ENCODE results near the gene METTL15. TPM values are rescaled to one million over a fixed set of nuclear protein-coding genes. Genes with fewer than 3 reads are reported as not detected.
"Not testable (repeated sequence)": the region's sequence is repeated elsewhere in the genome, so short reads cannot be mapped to it uniquely, and the experiment has no call there.

Gene METTL15
- polyA plus RNA-seq, 3 donors, result 15.0 to 23.0 (median 19.3) TPM

- no peak for DNase-seq (ENCODE audit: extremely low read depth in 1 of 11, low read depth in 9 of 11, low spot score in 4 of 11)
These were observed 38.0 kb downstream of the METTL15 start for GRCh38 chr11:28146123-28146751.

DNA sequence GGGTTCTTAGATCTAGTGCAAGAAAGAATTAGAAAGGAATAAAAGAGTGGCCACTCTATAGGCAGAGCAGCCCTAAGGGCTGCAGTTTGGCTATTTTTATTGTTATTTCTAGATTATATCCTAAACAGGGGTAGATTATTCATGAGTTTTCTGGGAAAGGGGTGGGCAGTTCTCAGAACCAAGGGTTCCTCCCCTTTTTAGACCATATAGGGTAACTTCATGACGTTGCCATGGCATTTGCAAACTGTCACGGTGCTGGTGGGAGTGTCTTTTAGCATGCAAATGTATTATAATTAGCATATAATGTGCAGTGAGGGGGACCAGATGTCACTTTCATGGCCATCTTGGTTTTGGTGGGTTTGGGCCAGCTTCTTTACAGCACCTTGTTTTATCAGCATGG lies 44.6 kb downstream of the METTL15 start:
- DNase-seq (ENCODE audit: extremely low read depth in 1 of 11, low read depth in 9 of 11, low spot score in 4 of 11), result no peak

DNA sequence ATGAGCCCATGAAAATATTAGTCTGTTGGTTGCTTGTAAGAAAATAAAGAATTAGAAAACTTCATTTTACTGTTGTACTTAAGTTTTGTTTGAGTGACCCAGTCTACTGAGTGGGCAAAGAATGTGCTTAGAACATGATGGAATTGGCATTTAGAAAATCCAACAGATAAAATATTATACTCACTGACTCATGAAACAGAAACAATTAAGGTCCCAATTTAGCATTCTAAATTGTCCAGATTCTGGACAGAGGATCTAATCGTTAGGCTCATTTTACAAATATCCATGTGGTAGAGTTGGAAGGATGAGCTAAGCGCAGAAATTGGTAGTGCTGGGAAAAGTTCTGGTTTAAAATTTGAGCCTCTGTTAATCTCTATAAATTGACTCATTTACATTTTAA lies 45.4 kb downstream of the METTL15 start:
- DNase-seq (ENCODE audit: extremely low read depth in 1 of 11, low read depth in 9 of 11, low spot score in 4 of 11), result no peak

GRCh38 chr11:28168718-28169117 lies 60.5 kb downstream of the METTL15 start:
- no peak for DNase-seq (ENCODE audit: extremely low read depth in 1 of 11, low read depth in 9 of 11, low spot score in 4 of 11)

GRCh38 chr11:28169816-28170215 lies 61.6 kb downstream of the METTL15 start:
- no peak for DNase-seq (ENCODE audit: extremely low read depth in 1 of 11, low read depth in 9 of 11, low spot score in 4 of 11)

DNA sequence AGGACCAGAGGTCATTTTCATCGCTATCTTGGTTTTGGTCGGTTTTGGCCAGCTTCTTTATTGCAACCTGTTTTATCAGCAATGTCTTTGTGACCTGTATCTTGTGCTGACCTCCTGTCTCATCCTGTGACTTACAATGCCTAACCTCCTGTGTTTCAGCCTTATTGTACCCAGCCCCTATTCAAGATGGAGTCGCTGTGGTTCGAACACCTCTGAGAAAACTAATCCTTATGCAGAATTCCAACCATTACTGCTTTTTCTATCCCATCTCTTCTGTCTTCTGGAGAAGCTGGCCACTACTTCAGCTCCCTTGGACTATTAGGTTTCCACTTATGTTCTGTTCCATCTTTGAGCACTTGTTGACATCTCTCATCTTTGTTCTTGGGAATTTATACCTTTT lies 62.6 kb downstream of the METTL15 start:
- no peak for DNase-seq (ENCODE audit: extremely low read depth in 1 of 11, low read depth in 9 of 11, low spot score in 4 of 11)

DNA sequence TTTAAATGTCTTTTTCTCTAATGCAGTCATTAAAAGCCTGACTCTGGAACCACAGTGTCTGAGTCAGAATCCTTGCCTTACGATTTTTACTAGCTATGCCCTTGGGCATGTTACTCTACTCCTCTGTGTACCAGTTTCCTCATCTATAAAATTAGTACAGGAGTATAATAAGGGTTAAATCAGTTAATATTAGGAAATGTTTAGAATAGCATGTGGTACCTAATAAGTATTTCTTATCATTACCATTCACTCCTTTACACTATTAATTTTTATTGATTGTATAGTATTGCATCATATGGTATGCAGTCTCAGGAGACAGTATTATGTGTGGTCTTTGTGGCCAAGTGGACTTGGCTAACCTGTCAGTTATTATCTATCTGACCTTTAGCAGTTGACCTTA lies 68.2 kb downstream of the METTL15 start:
- no peak for DNase-seq (ENCODE audit: extremely low read depth in 1 of 11, low read depth in 9 of 11, low spot score in 4 of 11)

DNA sequence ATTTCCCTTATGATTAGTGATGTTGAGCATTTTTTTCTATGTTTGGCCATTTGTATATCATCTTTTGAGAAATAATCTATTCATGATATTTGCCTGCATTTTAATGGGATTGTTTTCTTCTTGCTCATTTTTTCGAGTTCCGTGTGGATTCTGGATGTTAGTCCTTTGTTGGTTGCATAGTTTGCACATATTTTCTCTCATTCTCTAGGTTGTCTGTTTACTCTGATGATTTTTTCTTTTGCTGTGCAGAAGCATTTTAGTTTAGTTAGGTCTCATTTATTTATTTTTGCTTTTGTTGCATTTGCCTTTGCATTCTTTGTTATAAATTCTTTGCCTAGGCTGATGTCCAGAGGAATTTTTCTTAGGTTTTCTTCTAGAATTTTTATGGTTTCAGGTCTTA lies 87.3 kb downstream of the METTL15 start:
- no peak for DNase-seq (ENCODE audit: extremely low read depth in 1 of 11, low read depth in 9 of 11, low spot score in 4 of 11)

- no peak for DNase-seq (ENCODE audit: extremely low read depth in 1 of 11, low read depth in 9 of 11, low spot score in 4 of 11)
These were observed 101.7 kb downstream of the METTL15 start for GRCh38 chr11:28209906-28210305.

DNA sequence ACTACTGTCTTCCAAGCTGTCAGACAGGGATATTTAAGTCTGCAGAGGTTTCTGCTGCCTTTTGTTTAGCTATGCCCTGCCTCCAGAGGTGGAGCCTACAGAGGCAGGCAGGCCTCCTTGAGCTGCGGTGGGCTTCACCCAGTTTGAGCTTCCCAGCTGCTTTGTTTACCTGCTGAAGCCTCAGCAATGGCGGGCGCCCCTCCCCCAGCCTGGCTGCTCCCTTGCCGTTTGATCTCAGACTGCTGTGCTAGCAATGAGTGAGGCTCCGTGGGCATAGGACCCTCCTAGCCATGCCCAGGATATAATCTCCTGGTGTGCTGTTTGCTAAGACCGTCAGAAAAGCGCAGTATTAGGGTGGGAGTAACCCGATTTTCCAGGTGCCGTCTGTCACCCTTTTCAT lies 113.9 kb downstream of the METTL15 start:
- DNase-seq (ENCODE audit: extremely low read depth in 1 of 11, low read depth in 9 of 11, low spot score in 4 of 11), result not testable (repeated sequence)

DNA sequence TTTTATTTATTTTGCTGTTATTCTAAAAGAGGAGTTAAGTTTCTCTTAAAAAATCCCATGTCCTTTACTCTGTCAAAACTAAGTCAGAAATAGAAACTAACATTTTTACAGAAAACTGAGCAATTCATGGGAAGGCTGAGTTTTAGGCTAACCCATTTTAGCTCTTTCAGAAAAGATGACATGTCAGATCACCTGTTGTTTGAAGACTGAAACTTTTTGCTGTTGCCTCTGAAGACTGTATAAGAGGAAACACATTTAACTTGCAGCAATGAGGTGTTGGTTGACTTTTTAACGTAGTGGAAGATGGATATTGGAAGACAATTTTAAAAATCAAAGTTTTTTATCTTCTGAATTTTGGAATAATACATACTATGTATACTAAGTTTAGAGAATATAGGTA lies 115.4 kb downstream of the METTL15 start:
- no peak for DNase-seq (ENCODE audit: extremely low read depth in 1 of 11, low read depth in 9 of 11, low spot score in 4 of 11)

DNA sequence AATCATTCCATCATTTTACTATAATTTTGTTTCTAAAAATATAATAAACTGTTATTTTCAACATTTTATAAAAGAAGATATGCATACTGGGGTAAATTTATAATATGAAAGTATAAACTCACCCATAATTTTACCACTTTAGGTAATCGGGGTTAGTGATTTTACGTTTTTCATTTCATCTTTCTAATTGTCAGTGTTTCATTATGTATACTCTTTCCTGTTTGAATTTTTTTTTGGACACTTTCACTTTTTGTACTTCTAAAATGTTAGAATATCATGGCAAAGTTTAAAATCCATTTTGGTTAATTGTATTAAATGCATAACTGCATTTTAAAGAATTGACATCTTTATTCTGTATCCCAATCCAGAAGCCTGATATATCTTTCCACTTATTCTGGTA lies 115.8 kb downstream of the METTL15 start:
- DNase-seq (ENCODE audit: extremely low read depth in 1 of 11, low read depth in 9 of 11, low spot score in 4 of 11), result no peak

DNA sequence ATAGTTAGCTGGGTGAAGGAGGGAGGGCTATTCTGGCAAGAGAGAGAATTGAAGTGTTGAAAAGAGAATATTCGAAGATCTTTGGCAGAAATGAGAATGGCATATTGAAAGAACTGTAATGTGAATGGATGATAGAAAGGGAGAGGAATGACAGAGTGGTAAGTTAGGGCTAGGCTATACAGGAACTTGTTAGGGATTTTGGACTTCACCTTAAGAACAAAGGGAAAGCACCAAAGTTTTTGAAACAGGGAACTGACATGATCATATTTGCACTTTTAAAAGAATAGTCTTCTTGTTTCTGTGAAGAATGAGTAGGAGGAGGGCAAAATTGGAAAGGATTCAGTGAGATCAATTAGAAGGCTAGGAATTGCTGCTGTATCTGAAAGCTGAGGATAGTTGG lies 119.3 kb downstream of the METTL15 start:
- DNase-seq (ENCODE audit: extremely low read depth in 1 of 11, low read depth in 9 of 11, low spot score in 4 of 11), result no peak

GRCh38 chr11:28228196-28228895 lies 120.2 kb downstream of the METTL15 start:
- DNase-seq (ENCODE audit: extremely low read depth in 1 of 11, low read depth in 9 of 11, low spot score in 4 of 11), result no peak

DNA sequence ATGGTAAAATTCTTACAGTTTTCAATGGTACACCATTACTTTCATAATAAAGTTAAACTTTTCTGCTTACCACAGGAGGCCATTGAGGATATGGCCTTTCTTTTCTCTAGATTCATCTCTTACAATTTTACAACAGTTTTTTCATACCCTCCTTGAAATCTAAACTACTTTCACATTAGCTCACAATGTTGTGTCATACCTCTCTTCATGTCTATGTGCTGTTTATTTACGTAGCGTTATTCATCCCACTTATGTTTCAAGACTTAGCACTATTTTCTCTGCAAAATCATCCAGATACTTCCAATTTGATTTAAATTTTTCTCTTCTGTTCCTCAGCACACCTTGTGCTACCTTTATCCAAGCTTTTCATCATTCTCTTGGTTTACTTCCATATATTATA lies 123.3 kb downstream of the METTL15 start:
- DNase-seq (ENCODE audit: extremely low read depth in 1 of 11, low read depth in 9 of 11, low spot score in 4 of 11), result no peak

DNA sequence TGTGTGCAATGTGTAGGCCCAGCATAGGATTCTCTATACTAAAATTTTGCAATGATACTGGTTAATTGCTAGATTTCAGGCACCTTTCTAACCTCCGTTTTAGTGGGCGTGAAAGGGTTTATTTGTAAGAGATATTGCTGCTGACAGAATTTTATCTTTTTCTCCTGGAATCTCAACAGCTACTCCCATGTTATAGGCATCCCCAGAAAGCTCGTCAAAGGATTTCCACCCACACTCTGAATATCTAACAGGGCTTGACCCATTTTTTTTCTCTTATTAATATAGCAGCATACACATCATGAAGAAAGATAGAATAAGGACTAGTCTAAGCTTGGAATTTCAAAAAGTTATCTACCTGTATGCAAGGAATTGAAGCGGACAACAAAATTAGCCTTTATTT lies 124.5 kb downstream of the METTL15 start:
- DNase-seq (ENCODE audit: extremely low read depth in 1 of 11, low read depth in 9 of 11, low spot score in 4 of 11), result no peak

DNA sequence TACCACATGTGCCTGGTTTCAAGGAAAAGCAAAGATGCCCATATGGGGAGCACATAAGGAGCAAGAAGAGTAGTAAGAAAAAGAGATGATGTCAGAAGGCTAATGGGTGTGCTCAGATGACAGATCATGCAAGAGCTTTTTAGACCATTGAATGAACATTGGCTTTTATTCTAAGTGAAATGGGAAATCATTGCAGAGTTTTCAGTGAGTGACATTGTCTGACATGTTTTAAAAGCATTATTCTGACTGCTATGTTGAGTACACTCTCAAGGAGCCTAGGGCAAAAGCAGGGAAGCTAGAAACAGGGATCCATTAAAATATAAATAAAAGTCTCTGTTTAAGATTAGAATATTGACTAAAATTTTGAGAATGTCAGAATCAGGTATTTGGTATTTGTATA lies 133.6 kb downstream of the METTL15 start:
- no peak for DNase-seq (ENCODE audit: extremely low read depth in 1 of 11, low read depth in 9 of 11, low spot score in 4 of 11)

GRCh38 chr11:28242596-28242995 lies 134.4 kb downstream of the METTL15 start:
- no peak for DNase-seq (ENCODE audit: extremely low read depth in 1 of 11, low read depth in 9 of 11, low spot score in 4 of 11)

DNA sequence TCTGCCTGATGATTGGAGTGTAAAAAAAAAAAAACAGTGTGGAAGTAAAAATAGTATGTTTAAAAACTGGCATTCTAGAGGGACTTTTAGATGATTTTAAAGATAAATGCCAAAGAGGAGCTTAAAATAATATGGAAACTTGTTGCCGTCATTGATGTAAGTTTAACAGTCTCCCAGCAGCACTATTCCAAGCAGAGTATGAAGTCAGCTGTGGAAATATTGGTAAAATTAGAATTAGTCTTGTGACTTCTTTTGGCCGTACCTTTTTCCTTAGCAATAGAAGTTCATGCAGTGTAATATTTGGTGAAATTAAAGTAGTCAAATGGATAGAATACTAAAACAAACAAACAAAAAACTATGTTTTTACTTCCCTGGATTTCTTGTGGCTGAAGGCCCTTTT lies 134.9 kb downstream of the METTL15 start:
- no peak for DNase-seq (ENCODE audit: extremely low read depth in 1 of 11, low read depth in 9 of 11, low spot score in 4 of 11)

GRCh38 chr11:28243581-28243980 lies 135.4 kb downstream of the METTL15 start:
- DNase-seq (ENCODE audit: extremely low read depth in 1 of 11, low read depth in 9 of 11, low spot score in 4 of 11), result no peak

DNA sequence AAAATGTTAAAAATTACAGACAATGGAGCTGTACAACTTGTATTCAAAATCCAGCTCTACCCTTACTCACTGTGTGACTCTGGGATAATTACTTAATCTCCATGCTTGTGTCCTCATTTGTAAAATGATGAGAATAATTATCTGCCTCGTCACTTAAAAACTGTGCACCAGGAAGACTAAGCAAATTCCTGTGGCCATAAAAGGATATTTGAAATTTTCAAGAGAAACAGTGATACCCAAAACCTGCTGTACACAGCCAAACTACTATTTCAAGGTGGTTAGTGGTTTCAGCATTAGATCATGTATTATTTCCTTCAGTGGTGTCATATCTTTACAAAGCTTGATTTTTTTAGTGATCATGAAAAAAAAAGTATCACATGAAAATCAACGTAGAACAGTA lies 136.9 kb downstream of the METTL15 start:
- DNase-seq (ENCODE audit: extremely low read depth in 1 of 11, low read depth in 9 of 11, low spot score in 4 of 11), result no peak

Measured in renal cortex interstitium (tissue), 11 donors.